HL-60 (cell line): ENCODE results near the gene C2orf42.

ENCODE experiments used
- GABPA ChIP-seq: IDR thresholded peaks from 2 replicates; pipeline ENCODE4 v1.6.1; 2012; ENCODE audit warnings: low read depth
- POLR2AphosphoS5 ChIP-seq: IDR thresholded peaks from 2 replicates; pipeline ENCODE4 v1.6.1; 2012; ENCODE audit warnings: low read depth
- SPI1 ChIP-seq: IDR thresholded peaks from 2 replicates; pipeline ENCODE4 v1.6.1; 2012; ENCODE audit warnings: low read depth, mild to moderate bottlenecking, borderline replicate concordance
- TF ChIP-seq, protein P1 (sequence below): IDR thresholded peaks from one replicate; pipeline ENCODE4 v1.5.1; 2011; ENCODE audit warnings: low read length, control low read depth, inconsistent platforms; ENCODE audit not compliant: insufficient read depth
- TF ChIP-seq, protein P2 (sequence below): IDR thresholded peaks from 2 replicates; pipeline ENCODE4 v1.6.1; 2012; ENCODE audit warnings: low read depth; ENCODE audit not compliant: insufficient replicate concordance

DNA sequence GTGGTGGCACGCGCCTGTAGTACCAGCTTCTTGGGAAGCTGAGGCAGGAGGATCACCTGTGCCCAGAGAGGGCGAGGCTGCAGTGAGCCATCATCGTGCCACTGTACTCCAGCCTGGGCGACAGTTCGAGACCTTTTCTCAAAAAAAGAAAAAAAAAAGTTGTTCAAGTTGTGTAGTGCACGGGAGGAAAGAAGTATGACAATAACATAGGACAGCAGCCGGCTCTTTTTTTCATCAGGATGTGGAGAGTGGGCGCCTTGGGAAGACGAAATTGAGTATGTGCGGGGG, 67.0 kb downstream of the C2orf42 start:
- TF ChIP-seq, protein P1, sequence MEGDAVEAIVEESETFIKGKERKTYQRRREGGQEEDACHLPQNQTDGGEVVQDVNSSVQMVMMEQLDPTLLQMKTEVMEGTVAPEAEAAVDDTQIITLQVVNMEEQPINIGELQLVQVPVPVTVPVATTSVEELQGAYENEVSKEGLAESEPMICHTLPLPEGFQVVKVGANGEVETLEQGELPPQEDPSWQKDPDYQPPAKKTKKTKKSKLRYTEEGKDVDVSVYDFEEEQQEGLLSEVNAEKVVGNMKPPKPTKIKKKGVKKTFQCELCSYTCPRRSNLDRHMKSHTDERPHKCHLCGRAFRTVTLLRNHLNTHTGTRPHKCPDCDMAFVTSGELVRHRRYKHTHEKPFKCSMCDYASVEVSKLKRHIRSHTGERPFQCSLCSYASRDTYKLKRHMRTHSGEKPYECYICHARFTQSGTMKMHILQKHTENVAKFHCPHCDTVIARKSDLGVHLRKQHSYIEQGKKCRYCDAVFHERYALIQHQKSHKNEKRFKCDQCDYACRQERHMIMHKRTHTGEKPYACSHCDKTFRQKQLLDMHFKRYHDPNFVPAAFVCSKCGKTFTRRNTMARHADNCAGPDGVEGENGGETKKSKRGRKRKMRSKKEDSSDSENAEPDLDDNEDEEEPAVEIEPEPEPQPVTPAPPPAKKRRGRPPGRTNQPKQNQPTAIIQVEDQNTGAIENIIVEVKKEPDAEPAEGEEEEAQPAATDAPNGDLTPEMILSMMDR, result no peak
- TF ChIP-seq POLR2AphosphoS5 (no peak), SPI1 (no peak), GABPA (no peak)
- TF ChIP-seq, protein P2, sequence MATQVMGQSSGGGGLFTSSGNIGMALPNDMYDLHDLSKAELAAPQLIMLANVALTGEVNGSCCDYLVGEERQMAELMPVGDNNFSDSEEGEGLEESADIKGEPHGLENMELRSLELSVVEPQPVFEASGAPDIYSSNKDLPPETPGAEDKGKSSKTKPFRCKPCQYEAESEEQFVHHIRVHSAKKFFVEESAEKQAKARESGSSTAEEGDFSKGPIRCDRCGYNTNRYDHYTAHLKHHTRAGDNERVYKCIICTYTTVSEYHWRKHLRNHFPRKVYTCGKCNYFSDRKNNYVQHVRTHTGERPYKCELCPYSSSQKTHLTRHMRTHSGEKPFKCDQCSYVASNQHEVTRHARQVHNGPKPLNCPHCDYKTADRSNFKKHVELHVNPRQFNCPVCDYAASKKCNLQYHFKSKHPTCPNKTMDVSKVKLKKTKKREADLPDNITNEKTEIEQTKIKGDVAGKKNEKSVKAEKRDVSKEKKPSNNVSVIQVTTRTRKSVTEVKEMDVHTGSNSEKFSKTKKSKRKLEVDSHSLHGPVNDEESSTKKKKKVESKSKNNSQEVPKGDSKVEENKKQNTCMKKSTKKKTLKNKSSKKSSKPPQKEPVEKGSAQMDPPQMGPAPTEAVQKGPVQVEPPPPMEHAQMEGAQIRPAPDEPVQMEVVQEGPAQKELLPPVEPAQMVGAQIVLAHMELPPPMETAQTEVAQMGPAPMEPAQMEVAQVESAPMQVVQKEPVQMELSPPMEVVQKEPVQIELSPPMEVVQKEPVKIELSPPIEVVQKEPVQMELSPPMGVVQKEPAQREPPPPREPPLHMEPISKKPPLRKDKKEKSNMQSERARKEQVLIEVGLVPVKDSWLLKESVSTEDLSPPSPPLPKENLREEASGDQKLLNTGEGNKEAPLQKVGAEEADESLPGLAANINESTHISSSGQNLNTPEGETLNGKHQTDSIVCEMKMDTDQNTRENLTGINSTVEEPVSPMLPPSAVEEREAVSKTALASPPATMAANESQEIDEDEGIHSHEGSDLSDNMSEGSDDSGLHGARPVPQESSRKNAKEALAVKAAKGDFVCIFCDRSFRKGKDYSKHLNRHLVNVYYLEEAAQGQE, result no peak
